Measurements from ENCODE around the gene YPEL3.

YPEL3 gene

GRCh38 chr16:30139583-30140481, 43.8 kb upstream of the YPEL3 start (continued):
- TF ChIP-seq, protein P1, sequence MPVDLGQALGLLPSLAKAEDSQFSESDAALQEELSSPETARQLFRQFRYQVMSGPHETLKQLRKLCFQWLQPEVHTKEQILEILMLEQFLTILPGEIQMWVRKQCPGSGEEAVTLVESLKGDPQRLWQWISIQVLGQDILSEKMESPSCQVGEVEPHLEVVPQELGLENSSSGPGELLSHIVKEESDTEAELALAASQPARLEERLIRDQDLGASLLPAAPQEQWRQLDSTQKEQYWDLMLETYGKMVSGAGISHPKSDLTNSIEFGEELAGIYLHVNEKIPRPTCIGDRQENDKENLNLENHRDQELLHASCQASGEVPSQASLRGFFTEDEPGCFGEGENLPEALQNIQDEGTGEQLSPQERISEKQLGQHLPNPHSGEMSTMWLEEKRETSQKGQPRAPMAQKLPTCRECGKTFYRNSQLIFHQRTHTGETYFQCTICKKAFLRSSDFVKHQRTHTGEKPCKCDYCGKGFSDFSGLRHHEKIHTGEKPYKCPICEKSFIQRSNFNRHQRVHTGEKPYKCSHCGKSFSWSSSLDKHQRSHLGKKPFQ (tag by site-specific recombination; IDR thresholded peaks at IDR 0.05), result no peak
- TF ChIP-seq GLIS1 (tag by site-specific recombination; IDR thresholded peaks at IDR 0.05), result no peak

DNA sequence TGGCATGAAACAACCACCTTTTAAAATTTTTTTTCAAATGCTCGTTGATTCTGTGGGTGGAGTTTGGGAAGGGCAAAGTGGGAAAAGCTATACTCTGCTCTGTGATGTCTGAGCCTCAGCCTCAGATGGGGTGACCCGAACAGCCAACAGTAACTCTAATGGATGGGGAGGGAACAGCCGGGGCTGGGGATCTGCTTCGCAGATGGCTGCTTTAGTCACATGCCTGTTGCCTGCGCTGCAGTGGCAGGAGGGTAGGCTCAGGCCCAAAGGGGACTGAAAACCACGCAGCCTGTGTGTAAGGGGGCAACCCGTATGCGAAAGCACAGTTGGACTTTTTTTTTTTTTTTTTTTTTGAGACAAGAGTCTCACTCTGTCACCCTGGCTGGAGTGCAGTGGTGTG, 41.9 kb upstream of the YPEL3 start:
- Histone ChIP-seq H3K27ac (ENCODE audit: extremely low read depth, low read depth, low read length) (no peak overlapping the region), H3K9me3 (ENCODE audit: control insufficient read depth, insufficient read depth, low read depth, low read length) (no peaks in the 10 kb centered on the region), H3K4me1 (ENCODE audit: control insufficient read depth, insufficient read depth, low read length) (no peaks in the 10 kb centered on the region), H3K36me3 (ENCODE audit: control insufficient read depth in 2 of 2, insufficient read depth in 1 of 2, low read length in 2 of 2) (no peaks in the 10 kb centered on the region), H3K4me3 (ENCODE audit: low read depth, low read length) (no peak overlapping the region)
- no peak for TF ChIP-seq ZNF677 (tag by site-specific recombination; IDR thresholded peaks at IDR 0.05)
- no peak for TF ChIP-seq ZNF23 (tag by site-specific recombination; IDR thresholded peaks at IDR 0.05; ENCODE audit: borderline replicate concordance)
- peak; percentile 24; the same call in 1 of the 2 replicates for TF ChIP-seq ZNF341 (tag by site-specific recombination; IDR thresholded peaks at IDR 0.05; ENCODE audit: low read depth)
- TF ChIP-seq ZNF19 (tag by site-specific recombination; IDR thresholded peaks at IDR 0.05; ENCODE audit: low read depth), result no peak
- TF ChIP-seq IKZF3 (tag by site-specific recombination; IDR thresholded peaks at IDR 0.05), result no peak
- TF ChIP-seq ZNF248 (tag by site-specific recombination; IDR thresholded peaks at IDR 0.05), result no peak
- ChIA-PET CTCF (interaction anchor here (0.6 to 1.0 kb wide), 3 partner anchors 17 to 445 kb away, joined by 3 read pairs; no protein-coding TSS in a partner anchor), POLR2A (no interaction called here)

GRCh38 chr16:30136971-30137605, 41.1 kb upstream of the YPEL3 start:
- POLR2A ChIA-PET, result interaction anchor here (0.9 kb wide), 1 partner anchor 281 kb away, joined by 3 read pairs; no protein-coding TSS in a partner anchor
- no peaks in the 10 kb centered on the region for H3K36me3 ChIP-seq (ENCODE audit: control insufficient read depth in 2 of 2, insufficient read depth in 1 of 2, low read length in 2 of 2)
- H3K4me1 ChIP-seq (ENCODE audit: control insufficient read depth, insufficient read depth, low read length), result no peaks in the 10 kb centered on the region
- H3K9me3 ChIP-seq (ENCODE audit: control insufficient read depth, insufficient read depth, low read depth, low read length), result no peaks in the 10 kb centered on the region
- TF ChIP-seq PRDM1 (tag by site-specific recombination; IDR thresholded peaks at IDR 0.05) (0 out of 2 replicates have a peak, but pooled peaks have one; percentile 22), ZSCAN5A (tag by site-specific recombination; IDR thresholded peaks at IDR 0.05) (no peak)
- no peak overlapping the region for H3K27ac ChIP-seq (ENCODE audit: extremely low read depth, low read depth, low read length)
- no peak overlapping the region for H3K4me3 ChIP-seq (ENCODE audit: low read depth, low read length)
- CTCF ChIA-PET, result interaction anchor here (0.6 to 1.0 kb wide), 4 partner anchors 16 to 445 kb away, joined by 3 to 5 read pairs (median 3); no protein-coding TSS in a partner anchor

- H3K4me3 ChIP-seq (ENCODE audit: low read depth, low read length), result no peak overlapping the region
- no peaks in the 10 kb centered on the region for H3K4me1 ChIP-seq (ENCODE audit: control insufficient read depth, insufficient read depth, low read length)
- no peaks in the 10 kb centered on the region for H3K9me3 ChIP-seq (ENCODE audit: control insufficient read depth, insufficient read depth, low read depth, low read length)
- POLR2A ChIA-PET, result no interaction called here
- H3K36me3 ChIP-seq (ENCODE audit: control insufficient read depth in 2 of 2, insufficient read depth in 1 of 2, low read length in 2 of 2), result no peaks in the 10 kb centered on the region
- CTCF ChIA-PET, result interaction anchor here (1.6 kb wide), 1 partner anchor 101 kb away, joined by 3 read pairs; the partner anchor contains the start of gene TLCD3B
- no peak overlapping the region for H3K27ac ChIP-seq (ENCODE audit: extremely low read depth, low read depth, low read length)
- TF ChIP-seq ZNF501 (tag by site-specific recombination; IDR thresholded peaks at IDR 0.05) (no peak), ZNF777 (tag by site-specific recombination; IDR thresholded peaks at IDR 0.05; ENCODE audit: borderline replicate concordance) (no peak), ZNF138 (tag by site-specific recombination; IDR thresholded peaks at IDR 0.05; ENCODE audit: borderline replicate concordance) (no peak), ZNF600 (tag by site-specific recombination; IDR thresholded peaks at IDR 0.05) (no peak), BCL11A (tag by site-specific recombination; IDR thresholded peaks at IDR 0.05; ENCODE audit: low read depth) (no peak), SP7 (tag by site-specific recombination; IDR thresholded peaks at IDR 0.05) (no peak), ZNF837 (tag by site-specific recombination; IDR thresholded peaks at IDR 0.05) (no peak), ZNF112 (tag by site-specific recombination; IDR thresholded peaks at IDR 0.05) (no peak), HOXC10 (CRISPR knock-in tag; IDR thresholded peaks at IDR 0.05) (no peak), ZNF23 (tag by site-specific recombination; IDR thresholded peaks at IDR 0.05; ENCODE audit: borderline replicate concordance) (no peak), ZNF626 (tag by site-specific recombination; IDR thresholded peaks at IDR 0.05) (no peak)
- TF ChIP-seq, protein P2, sequence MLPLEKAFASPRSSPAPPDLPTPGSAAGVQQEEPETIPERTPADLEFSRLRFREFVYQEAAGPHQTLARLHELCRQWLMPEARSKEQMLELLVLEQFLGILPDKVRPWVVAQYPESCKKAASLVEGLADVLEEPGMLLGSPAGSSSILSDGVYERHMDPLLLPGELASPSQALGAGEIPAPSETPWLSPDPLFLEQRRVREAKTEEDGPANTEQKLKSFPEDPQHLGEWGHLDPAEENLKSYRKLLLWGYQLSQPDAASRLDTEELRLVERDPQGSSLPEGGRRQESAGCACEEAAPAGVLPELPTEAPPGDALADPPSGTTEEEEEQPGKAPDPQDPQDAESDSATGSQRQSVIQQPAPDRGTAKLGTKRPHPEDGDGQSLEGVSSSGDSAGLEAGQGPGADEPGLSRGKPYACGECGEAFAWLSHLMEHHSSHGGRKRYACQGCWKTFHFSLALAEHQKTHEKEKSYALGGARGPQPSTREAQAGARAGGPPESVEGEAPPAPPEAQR (tag by site-specific recombination; IDR thresholded peaks at IDR 0.05), result no peak
- TF ChIP-seq, protein P3, sequence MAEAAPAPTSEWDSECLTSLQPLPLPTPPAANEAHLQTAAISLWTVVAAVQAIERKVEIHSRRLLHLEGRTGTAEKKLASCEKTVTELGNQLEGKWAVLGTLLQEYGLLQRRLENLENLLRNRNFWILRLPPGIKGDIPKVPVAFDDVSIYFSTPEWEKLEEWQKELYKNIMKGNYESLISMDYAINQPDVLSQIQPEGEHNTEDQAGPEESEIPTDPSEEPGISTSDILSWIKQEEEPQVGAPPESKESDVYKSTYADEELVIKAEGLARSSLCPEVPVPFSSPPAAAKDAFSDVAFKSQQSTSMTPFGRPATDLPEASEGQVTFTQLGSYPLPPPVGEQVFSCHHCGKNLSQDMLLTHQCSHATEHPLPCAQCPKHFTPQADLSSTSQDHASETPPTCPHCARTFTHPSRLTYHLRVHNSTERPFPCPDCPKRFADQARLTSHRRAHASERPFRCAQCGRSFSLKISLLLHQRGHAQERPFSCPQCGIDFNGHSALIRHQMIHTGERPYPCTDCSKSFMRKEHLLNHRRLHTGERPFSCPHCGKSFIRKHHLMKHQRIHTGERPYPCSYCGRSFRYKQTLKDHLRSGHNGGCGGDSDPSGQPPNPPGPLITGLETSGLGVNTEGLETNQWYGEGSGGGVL (tag by site-specific recombination; IDR thresholded peaks at IDR 0.05), result no peak
These were observed 36.6 kb upstream of the YPEL3 start for GRCh38 chr16:30132591-30132990.

All from HEK293 (cell line).